NT2/D1 (cell line): ENCODE measurements around the gene PRCD.
A peak's percentile ranks its signal among the peaks of the same experiment; 100 is the strongest.

Experiments used
- DNase-seq: peaks from one replicate; pipeline ENCODE4 v3.0.0-alpha.2; 2011; ENCODE audit warnings: low read depth, low spot score
- H3K27me3 ChIP-seq: 2 replicates; pipeline ENCODE4 v1.6.0; 2011; ENCODE audit warnings: mild to moderate bottlenecking; ENCODE audit not compliant: insufficient read length, insufficient read depth
- H3K36me3 ChIP-seq: 2 replicates; pipeline ENCODE4 v1.6.1; 2011; ENCODE audit warnings: mild to moderate bottlenecking, low read length, mixed read lengths; ENCODE audit not compliant: insufficient read depth, insufficient read length
- H3K4me1 ChIP-seq: 2 replicates; pipeline ENCODE4 v1.5.1; 2011; ENCODE audit not compliant: insufficient read depth, insufficient read length
- H3K4me3 ChIP-seq: 2 replicates; pipeline ENCODE4 v1.5.1; 2011; ENCODE audit warnings: low read depth; ENCODE audit not compliant: insufficient read length
- H3K9ac ChIP-seq: 2 replicates; pipeline ENCODE4 v1.6.0; 2011; ENCODE audit warnings: low read depth; ENCODE audit not compliant: insufficient read length
- H3K9me3 ChIP-seq: 2 replicates; pipeline ENCODE4 v1.5.1; 2011; ENCODE audit warnings: mild to moderate bottlenecking, low read length; ENCODE audit not compliant: insufficient read depth
- SUZ12 ChIP-seq: IDR thresholded peaks from 2 replicates; pipeline ENCODE4 v1.6.1; 2011; ENCODE audit not compliant: insufficient read length, insufficient read depth; ENCODE audit errors: extremely low read depth
- YY1 ChIP-seq: IDR thresholded peaks from 2 replicates; pipeline ENCODE4 v1.6.1; 2011; ENCODE audit not compliant: insufficient read length, insufficient read depth
- ZNF274 ChIP-seq: IDR thresholded peaks from 2 replicates; pipeline ENCODE4 v1.6.1; 2011; ENCODE audit warnings: mild to moderate bottlenecking, low read depth, low read length

Gene PRCD

GRCh38 chr17:76539631-76540271, at the start of gene PRCD:
Gene PRCD (plus strand): TSS chr17:76540044. CDS start chr17:76540142, 98 bp downstream.
- Histone ChIP-seq H3K9ac (peak within 1 kb of the TSS; percentile 76), H3K4me3 (peak within 1 kb of the TSS; percentile 19), H3K9me3 (no peaks in the 10 kb centered on the region), H3K4me1 (peaks cover 39% of the 10 kb centered on the region), H3K27me3 (peaks cover 36% of the 10 kb centered on the region), H3K36me3 (no peaks in the 10 kb centered on the region)
- no peak for DNase-seq
- TF ChIP-seq ZNF274 (no peak), YY1 (no peak), SUZ12 (no peak)

- peaks cover 16% of the 10 kb centered on the region for H3K4me1 ChIP-seq
- H3K36me3 ChIP-seq, result peaks cover 21% of the 10 kb centered on the region
- no peak overlapping the region for H3K9ac ChIP-seq
- H3K4me3 ChIP-seq, result no peak overlapping the region
- no peak for DNase-seq
- H3K27me3 ChIP-seq, result no peaks in the 10 kb centered on the region
- TF ChIP-seq YY1, result no peak
- no peak for TF ChIP-seq SUZ12
- TF ChIP-seq ZNF274, result no peak
- no peaks in the 10 kb centered on the region for H3K9me3 ChIP-seq
These were observed 49.6 kb upstream of the PRCD start for GRCh38 chr17:76490112-76490710.

- peaks cover 16% of the 10 kb centered on the region for H3K4me1 ChIP-seq
- H3K27me3 ChIP-seq, result no peaks in the 10 kb centered on the region
- no peak overlapping the region for H3K9ac ChIP-seq
- H3K9me3 ChIP-seq, result no peaks in the 10 kb centered on the region
- H3K36me3 ChIP-seq, result peaks cover 29% of the 10 kb centered on the region
- DNase-seq, result no peak
- no peak for TF ChIP-seq ZNF274
- no peak for TF ChIP-seq YY1
- no peak for TF ChIP-seq SUZ12
- H3K4me3 ChIP-seq, result no peak overlapping the region
These were observed 48.3 kb upstream of the PRCD start for GRCh38 chr17:76491271-76492122.

GRCh38 chr17:76492123-76492988, 47.5 kb upstream of the PRCD start:
- TF ChIP-seq SUZ12 (no peak), YY1 (no peak)
- no peak for DNase-seq
- H3K27me3 ChIP-seq, result no peaks in the 10 kb centered on the region
- H3K4me1 ChIP-seq, result peaks cover 19% of the 10 kb centered on the region
- H3K36me3 ChIP-seq, result peaks cover 34% of the 10 kb centered on the region
- no peak overlapping the region for H3K4me3 ChIP-seq
- no peaks in the 10 kb centered on the region for H3K9me3 ChIP-seq
- peak overlapping the region; percentile 34 for H3K9ac ChIP-seq

- Histone ChIP-seq H3K4me1 (peaks cover 23% of the 10 kb centered on the region), H3K4me3 (no peak overlapping the region), H3K9ac (peak overlapping the region; percentile 12), H3K27me3 (no peaks in the 10 kb centered on the region), H3K36me3 (peaks cover 33% of the 10 kb centered on the region), H3K9me3 (no peaks in the 10 kb centered on the region)
- no peak for TF ChIP-seq SUZ12
- no peak for DNase-seq
These were observed 46.8 kb upstream of the PRCD start for GRCh38 chr17:76492989-76493501.

GRCh38 chr17:76493505-76494167, 46.2 kb upstream of the PRCD start:
- H3K36me3 ChIP-seq, result peaks cover 33% of the 10 kb centered on the region
- peak overlapping the region; percentile 16 for H3K9ac ChIP-seq
- DNase-seq, result no peak
- H3K9me3 ChIP-seq, result no peaks in the 10 kb centered on the region
- H3K27me3 ChIP-seq, result no peaks in the 10 kb centered on the region
- no peak overlapping the region for H3K4me3 ChIP-seq
- TF ChIP-seq YY1 (no peak), SUZ12 (no peak), ZNF274 (no peak)
- peaks cover 29% of the 10 kb centered on the region for H3K4me1 ChIP-seq
